ENCODE results near the gene HSF4.

The HSF4 gene

GRCh38 chr16:67202956-67203493 is 38.5 kb downstream of the HSF4 start:
- Histone ChIP-seq H3K4me3 (no peak overlapping the region), H3K9ac (ENCODE audit: insufficient read length) (no peak overlapping the region), H3K27ac (no peak overlapping the region), H3K36me3 (ENCODE audit: insufficient read depth, low read length) (no peaks in the 10 kb centered on the region; the same call in 1 of the 2 replicates), H3K9me3 (ENCODE audit: low read depth, low read length) (no peaks in the 10 kb centered on the region)
- no peak for DNase-seq (ENCODE audit: low read depth, low spot score)
- TF ChIP-seq POLR2AphosphoS5 (IDR thresholded peaks at IDR 0.05; ENCODE audit: borderline replicate concordance, low read depth, low read length) (no peak), FOXP2 (optimal IDR thresholded peaks at IDR 0.05; ENCODE audit: control extremely low read depth, extremely low read length, insufficient read depth) (no peak), EZH2 (IDR thresholded peaks at IDR 0.05) (no peak)

- DNase-seq (ENCODE audit: low read depth, low spot score), result no peak
- H3K27ac ChIP-seq, result no peak overlapping the region
- H3K9ac ChIP-seq (ENCODE audit: insufficient read length), result no peak overlapping the region
- H3K4me3 ChIP-seq, result no peak overlapping the region
- H3K9me3 ChIP-seq (ENCODE audit: low read depth, low read length), result no peaks in the 10 kb centered on the region
- no peak for TF ChIP-seq EZH2 (IDR thresholded peaks at IDR 0.05)
- no peak for TF ChIP-seq FOXP2 (optimal IDR thresholded peaks at IDR 0.05; ENCODE audit: control extremely low read depth, extremely low read length, insufficient read depth)
- TF ChIP-seq POLR2AphosphoS5 (IDR thresholded peaks at IDR 0.05; ENCODE audit: borderline replicate concordance, low read depth, low read length), result no peak
- H3K36me3 ChIP-seq (ENCODE audit: insufficient read depth, low read length), result no peaks in the 10 kb centered on the region
Observed at GRCh38 chr16:67204076-67204475, 39.5 kb downstream of the HSF4 start.

- Histone ChIP-seq H3K9me3 (ENCODE audit: low read depth, low read length) (no peaks in the 10 kb centered on the region), H3K9ac (ENCODE audit: insufficient read length) (no peak overlapping the region), H3K36me3 (ENCODE audit: insufficient read depth, low read length) (no peaks in the 10 kb centered on the region), H3K4me3 (no peak overlapping the region), H3K27ac (no peak overlapping the region)
- DNase-seq (ENCODE audit: low read depth, low spot score), result no peak
- TF ChIP-seq EZH2 (IDR thresholded peaks at IDR 0.05) (no peak), FOXP2 (optimal IDR thresholded peaks at IDR 0.05; ENCODE audit: control extremely low read depth, extremely low read length, insufficient read depth) (no peak), POLR2AphosphoS5 (IDR thresholded peaks at IDR 0.05; ENCODE audit: borderline replicate concordance, low read depth, low read length) (no peak)
Observed at GRCh38 chr16:67206129-67206837, 41.7 kb downstream of the HSF4 start.

GRCh38 chr16:67206838-67207248 is 42.3 kb downstream of the HSF4 start:
- H3K9ac ChIP-seq (ENCODE audit: insufficient read length), result no peak overlapping the region
- H3K4me3 ChIP-seq, result no peak overlapping the region
- H3K9me3 ChIP-seq (ENCODE audit: low read depth, low read length), result no peaks in the 10 kb centered on the region
- no peak overlapping the region for H3K27ac ChIP-seq
- no peaks in the 10 kb centered on the region for H3K36me3 ChIP-seq (ENCODE audit: insufficient read depth, low read length)
- no peak for DNase-seq (ENCODE audit: low read depth, low spot score)
- TF ChIP-seq FOXP2 (optimal IDR thresholded peaks at IDR 0.05; ENCODE audit: control extremely low read depth, extremely low read length, insufficient read depth) (no peak), POLR2AphosphoS5 (IDR thresholded peaks at IDR 0.05; ENCODE audit: borderline replicate concordance, low read depth, low read length) (no peak), EZH2 (IDR thresholded peaks at IDR 0.05) (no peak)

GRCh38 chr16:67207249-67208091 is 42.9 kb downstream of the HSF4 start:
- no peak for TF ChIP-seq EZH2 (IDR thresholded peaks at IDR 0.05)
- no peak for TF ChIP-seq POLR2AphosphoS5 (IDR thresholded peaks at IDR 0.05; ENCODE audit: borderline replicate concordance, low read depth, low read length)
- TF ChIP-seq FOXP2 (optimal IDR thresholded peaks at IDR 0.05; ENCODE audit: control extremely low read depth, extremely low read length, insufficient read depth), result no peak
- no peak for DNase-seq (ENCODE audit: low read depth, low spot score)
- H3K9ac ChIP-seq (ENCODE audit: insufficient read length), result no peak overlapping the region

GRCh38 chr16:67208154-67208896 is 43.8 kb downstream of the HSF4 start:
- Histone ChIP-seq H3K9me3 (ENCODE audit: low read depth, low read length) (no peaks in the 10 kb centered on the region), H3K36me3 (ENCODE audit: insufficient read depth, low read length) (no peaks in the 10 kb centered on the region), H3K9ac (ENCODE audit: insufficient read length) (no peak overlapping the region), H3K27ac (no peak overlapping the region), H3K4me3 (no peak overlapping the region)
- TF ChIP-seq POLR2AphosphoS5 (IDR thresholded peaks at IDR 0.05; ENCODE audit: borderline replicate concordance, low read depth, low read length) (no peak), FOXP2 (optimal IDR thresholded peaks at IDR 0.05; ENCODE audit: control extremely low read depth, extremely low read length, insufficient read depth) (no peak), EZH2 (IDR thresholded peaks at IDR 0.05) (no peak)
- no peak for DNase-seq (ENCODE audit: low read depth, low spot score)

More at GRCh38 chr16:67207249-67208091, 42.9 kb downstream of the HSF4 start:
- Histone ChIP-seq H3K27ac (no peak overlapping the region), H3K36me3 (ENCODE audit: insufficient read depth, low read length) (no peaks in the 10 kb centered on the region), H3K9me3 (ENCODE audit: low read depth, low read length) (no peaks in the 10 kb centered on the region), H3K4me3 (no peak overlapping the region)

- Histone ChIP-seq H3K9ac (ENCODE audit: insufficient read length) (no peak overlapping the region), H3K9me3 (ENCODE audit: low read depth, low read length) (no peaks in the 10 kb centered on the region), H3K27ac (no peak overlapping the region), H3K4me3 (no peak overlapping the region), H3K36me3 (ENCODE audit: insufficient read depth, low read length) (no peaks in the 10 kb centered on the region)
- TF ChIP-seq POLR2AphosphoS5 (IDR thresholded peaks at IDR 0.05; ENCODE audit: borderline replicate concordance, low read depth, low read length) (no peak), EZH2 (IDR thresholded peaks at IDR 0.05) (no peak), FOXP2 (optimal IDR thresholded peaks at IDR 0.05; ENCODE audit: control extremely low read depth, extremely low read length, insufficient read depth) (no peak)
- DNase-seq (ENCODE audit: low read depth, low spot score), result no peak
Observed at GRCh38 chr16:67209565-67209964, 45.0 kb downstream of the HSF4 start.

All from SK-N-MC (cell line).